Stimulated activated naive B cell treated with anti-CD40 and anti-IgM and Interleukin-4, amounts not matched to agents 10 μg/mL and 1 μg/mL and 100 μg/mL, for 72 hours (primary cell): Measurements from ENCODE around the gene PTGER2.

ENCODE experiments used
- ATAC-seq, 2 donors: fragments of 150-1000 bp; cut with Tn5 transposase; replicated peaks; 2 replicates each; pipeline ENCODE4 v1.10.0; 2021; ENCODE audit warnings: moderate library complexity in 1 of 2
- DNase-seq: peaks from one replicate; pipeline ENCODE4 v3.0.0; 2021
- H3K27ac Mint-ChIP-seq: one replicate; pipeline ENCODE4 v1.8.0; 2022; ENCODE audit warnings: mild to moderate bottlenecking, mixed read lengths
- H3K27me3 Mint-ChIP-seq, 2 donors: one replicate each; pipeline ENCODE4 v1.8.0; 2022; ENCODE audit warnings: mixed read lengths in 2 of 2
- H3K36me3 Mint-ChIP-seq, 2 donors: one replicate each; pipeline ENCODE4 v1.8.0; 2022; ENCODE audit warnings: mixed read lengths in 2 of 2, mild to moderate bottlenecking in 1 of 2
- H3K4me1 Mint-ChIP-seq, 2 donors: one replicate each; pipeline ENCODE4 v1.8.0; 2022; ENCODE audit warnings: mixed read lengths in 2 of 2, mild to moderate bottlenecking in 1 of 2
- H3K4me3 Mint-ChIP-seq, 2 donors: one replicate each; pipeline ENCODE4 v1.8.0; 2022; ENCODE audit warnings: mild to moderate bottlenecking in 2 of 2, mixed read lengths in 2 of 2, moderate library complexity in 1 of 2
- H3K9me3 Mint-ChIP-seq, 2 donors: one replicate each; pipeline ENCODE4 v1.8.0; 2022; ENCODE audit warnings: mixed read lengths in 2 of 2, mild to moderate bottlenecking in 1 of 2

PTGER2 gene

DNA sequence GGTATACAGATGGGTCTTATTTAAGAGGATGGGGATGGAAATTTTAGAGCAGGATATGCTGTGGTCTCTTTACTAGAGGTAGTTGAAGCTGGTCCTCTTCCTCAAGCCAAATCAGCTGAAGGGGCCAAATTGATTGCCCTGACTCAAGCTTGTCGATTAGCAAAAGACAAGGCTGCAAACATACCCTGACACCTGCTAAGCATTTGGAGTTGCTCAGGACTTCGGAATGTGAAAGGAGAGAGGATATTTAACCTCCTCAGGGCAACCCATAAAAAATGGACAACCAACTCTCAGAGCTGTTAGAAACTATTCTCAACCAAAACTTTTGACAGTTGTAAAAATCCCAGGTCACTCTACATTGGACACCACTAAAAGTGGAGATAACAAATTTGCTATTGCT lies 31.0 kb upstream of the PTGER2 start:
- no peak for ATAC-seq
- Mint-ChIP-seq H3K4me1 (peaks cover 3 to 4% of the 10 kb centered on the region in 2 donors), H3K27ac (no peak overlapping the region), H3K36me3 (no peaks in the 10 kb centered on the region), H3K4me3 (no peak overlapping the region), H3K27me3 (peaks cover 9 to 11% of the 10 kb centered on the region in 2 donors), H3K9me3 (no peaks in the 10 kb centered on the region)
- no peak for DNase-seq

- H3K27ac Mint-ChIP-seq, result no peak overlapping the region
Observed at GRCh38 chr14:52286661-52287649, 27.2 kb upstream of the PTGER2 start.

DNA sequence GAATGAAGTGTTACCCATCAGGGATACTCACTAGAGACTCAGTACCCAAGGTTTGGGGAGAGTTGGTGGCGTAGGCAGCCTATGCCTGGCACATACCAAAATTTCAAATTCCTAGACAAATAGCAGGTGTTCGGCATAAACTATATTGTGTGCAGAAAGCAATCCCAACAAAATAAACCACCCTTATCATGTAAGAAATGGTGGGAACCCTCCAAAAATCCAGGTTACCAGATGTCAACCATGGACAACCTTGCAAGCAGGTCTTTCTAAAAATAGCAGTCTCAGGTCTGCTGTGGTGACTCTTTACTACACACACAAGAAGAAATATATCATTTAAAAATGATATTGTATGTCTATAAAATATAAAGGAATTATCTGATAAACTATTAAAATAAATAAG lies 17.7 kb upstream of the PTGER2 start:
- Mint-ChIP-seq H3K36me3 (no peaks in the 10 kb centered on the region), H3K4me3 (no peak overlapping the region), H3K27ac (no peak overlapping the region), H3K4me1 (no peaks in the 10 kb centered on the region), H3K27me3 (peaks cover 3 to 4% of the 10 kb centered on the region in 2 donors), H3K9me3 (no peaks in the 10 kb centered on the region)
- no peak for DNase-seq
- ATAC-seq, result no peak

More at GRCh38 chr14:52286661-52287649, 27.2 kb upstream of the PTGER2 start:
- ATAC-seq, result no peak
- Mint-ChIP-seq H3K36me3 (no peaks in the 10 kb centered on the region), H3K4me1 (no peaks in the 10 kb centered on the region), H3K4me3 (no peak overlapping the region), H3K9me3 (no peaks in the 10 kb centered on the region), H3K27me3 (peaks cover 9% of the 10 kb centered on the region in 2 donors)
- DNase-seq, result no peak

DNA sequence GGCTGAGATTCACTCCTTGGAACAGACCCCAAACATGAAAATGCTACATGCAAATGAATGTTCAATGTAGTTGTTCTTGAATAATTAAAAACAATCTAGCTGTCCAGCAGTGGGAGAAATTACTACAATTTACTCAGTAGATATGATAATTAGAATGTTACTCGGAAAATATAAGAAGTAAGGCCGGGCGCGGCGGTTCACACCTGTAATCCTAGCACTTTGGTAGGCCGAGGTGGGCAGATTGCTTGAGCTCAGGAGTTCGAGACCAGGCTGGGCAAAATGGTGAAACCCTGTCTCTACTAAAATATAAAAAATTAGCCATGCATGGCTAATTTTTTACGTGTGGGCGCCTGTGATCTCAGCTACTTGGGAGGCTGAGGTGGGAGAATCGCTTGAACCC lies 15.3 kb upstream of the PTGER2 start:
- H3K4me3 Mint-ChIP-seq, result no peak overlapping the region
- no peaks in the 10 kb centered on the region for H3K4me1 Mint-ChIP-seq
- no peak overlapping the region for H3K27ac Mint-ChIP-seq
- no peaks in the 10 kb centered on the region for H3K9me3 Mint-ChIP-seq
- DNase-seq, result no peak
- H3K36me3 Mint-ChIP-seq, result no peaks in the 10 kb centered on the region
- ATAC-seq, result no peak
- peaks cover 9 to 13% of the 10 kb centered on the region in 2 donors for H3K27me3 Mint-ChIP-seq

DNA sequence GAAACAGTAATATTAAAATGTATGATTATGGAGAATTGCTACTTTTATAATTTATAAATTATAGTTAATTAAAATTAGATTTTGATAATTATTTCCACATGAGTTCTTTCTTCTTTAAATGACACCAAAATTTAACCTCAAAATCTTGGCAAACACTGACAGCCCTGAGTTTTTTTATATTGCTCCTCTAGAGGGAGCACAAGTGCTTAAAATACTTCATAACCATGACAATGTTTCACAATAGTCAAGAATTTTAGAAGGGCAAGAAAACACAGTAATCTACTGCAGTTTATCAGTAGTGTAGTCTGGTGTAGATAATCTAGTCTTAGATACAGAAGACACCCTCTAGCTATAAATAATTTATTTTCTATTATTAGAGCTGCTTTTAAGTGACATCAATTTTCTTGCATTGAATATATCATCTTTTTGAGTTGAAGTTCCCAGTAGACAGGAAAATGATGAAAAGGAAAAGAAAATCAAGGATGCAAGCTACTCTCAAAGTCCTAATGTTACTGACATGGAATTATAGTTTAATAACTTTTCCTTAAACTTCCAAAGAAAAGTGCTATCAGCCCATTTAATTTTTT lies 14.3 kb upstream of the PTGER2 start:
- peaks cover 12 to 16% of the 10 kb centered on the region in 2 donors for H3K27me3 Mint-ChIP-seq
- no peaks in the 10 kb centered on the region for H3K9me3 Mint-ChIP-seq
- H3K27ac Mint-ChIP-seq, result no peak overlapping the region
- no peak for DNase-seq
- H3K4me1 Mint-ChIP-seq, result no peaks in the 10 kb centered on the region
- ATAC-seq, result peak in 1 of 2 donors; percentile 63
- H3K36me3 Mint-ChIP-seq, result no peaks in the 10 kb centered on the region
- no peak overlapping the region for H3K4me3 Mint-ChIP-seq

DNA sequence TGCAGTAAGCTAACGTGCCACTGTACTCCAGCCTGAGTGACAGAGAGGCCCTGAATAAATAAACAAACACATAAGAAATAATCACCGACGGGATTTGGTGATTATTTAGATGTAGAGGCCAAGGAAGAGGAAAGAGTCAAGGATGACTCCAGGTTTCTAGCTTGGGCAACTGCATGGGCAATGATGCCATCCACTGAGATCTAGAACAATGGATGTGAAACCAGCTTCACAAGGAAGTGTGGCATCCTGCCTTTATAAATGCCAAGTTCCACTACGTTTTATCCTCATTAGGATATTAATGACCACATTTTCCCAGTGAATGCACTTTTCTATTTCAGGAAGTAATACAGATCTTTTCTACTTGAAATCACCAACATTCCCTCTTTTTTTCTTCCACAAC lies 10.9 kb upstream of the PTGER2 start:
- Mint-ChIP-seq H3K4me1 (peaks cover 5 to 9% of the 10 kb centered on the region in 2 donors), H3K36me3 (no peaks in the 10 kb centered on the region), H3K27ac (no peak overlapping the region), H3K27me3 (peaks cover 12 to 22% of the 10 kb centered on the region in 2 donors), H3K9me3 (no peaks in the 10 kb centered on the region), H3K4me3 (no peak overlapping the region)
- ATAC-seq, result no peak
- no peak for DNase-seq

GRCh38 chr14:52304248-52304904 lies 9.7 kb upstream of the PTGER2 start:
- Mint-ChIP-seq H3K9me3 (no peaks in the 10 kb centered on the region), H3K36me3 (no peaks in the 10 kb centered on the region), H3K4me3 (no peak overlapping the region), H3K4me1 (peaks cover 5 to 12% of the 10 kb centered on the region in 2 donors), H3K27ac (no peak overlapping the region), H3K27me3 (peaks cover 12 to 22% of the 10 kb centered on the region in 2 donors)
- no peak for ATAC-seq
- no peak for DNase-seq

DNA sequence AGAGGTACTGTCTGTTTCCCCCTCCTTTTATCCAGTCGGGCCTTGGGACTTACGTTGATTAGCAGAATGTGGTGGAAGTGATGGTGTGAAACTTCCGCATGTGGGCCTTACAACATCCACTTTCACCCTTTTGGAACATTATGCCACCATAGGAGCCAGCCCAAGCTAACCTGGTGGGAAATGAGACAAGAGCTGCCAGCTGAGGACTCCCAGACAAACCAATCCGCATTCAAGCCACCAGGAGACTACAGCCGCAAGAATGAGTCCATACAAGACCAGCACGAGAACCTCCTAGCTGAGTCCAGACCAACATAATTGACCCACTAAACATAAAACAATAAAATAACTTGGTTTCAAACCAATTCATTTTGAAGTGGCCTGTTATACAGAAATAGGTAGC lies 9.1 kb upstream of the PTGER2 start:
- H3K4me3 Mint-ChIP-seq, result no peak overlapping the region
- peaks cover 5 to 12% of the 10 kb centered on the region in 2 donors for H3K4me1 Mint-ChIP-seq
- peaks cover 12 to 22% of the 10 kb centered on the region in 2 donors for H3K27me3 Mint-ChIP-seq
- H3K9me3 Mint-ChIP-seq, result no peaks in the 10 kb centered on the region
- ATAC-seq (no peak), DNase-seq (no peak)
- H3K36me3 Mint-ChIP-seq, result no peaks in the 10 kb centered on the region
- no peak overlapping the region for H3K27ac Mint-ChIP-seq

GRCh38 chr14:52307376-52307775 lies 6.7 kb upstream of the PTGER2 start:
- H3K27ac Mint-ChIP-seq, result no peak overlapping the region
- peaks cover 3% of the 10 kb centered on the region in 2 donors for H3K36me3 Mint-ChIP-seq
- no peak overlapping the region for H3K4me3 Mint-ChIP-seq

DNA sequence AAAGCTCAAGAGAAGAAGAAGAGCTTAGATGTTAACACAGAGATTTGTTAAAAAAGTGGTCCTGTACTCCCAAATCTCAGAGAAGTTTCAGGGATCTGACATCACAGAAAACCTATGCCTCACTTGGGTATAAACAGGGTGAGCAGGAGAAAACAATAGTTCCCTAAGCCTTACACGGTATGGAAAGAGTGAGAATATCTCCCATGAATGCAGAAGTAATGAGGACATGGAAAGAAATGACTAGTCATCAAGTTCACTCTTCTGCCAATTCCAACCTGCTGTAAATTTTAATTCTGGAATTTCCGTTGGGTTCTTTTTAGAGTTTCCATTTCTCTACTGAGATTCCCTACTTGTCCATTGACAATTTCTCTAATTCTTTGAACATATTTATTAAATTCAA lies 6.2 kb upstream of the PTGER2 start:
- DNase-seq, result no peak
- Mint-ChIP-seq H3K9me3 (peaks cover 0 to 4% of the 10 kb centered on the region in 2 donors), H3K4me1 (peaks cover 22 to 32% of the 10 kb centered on the region in 2 donors), H3K27me3 (peaks cover 8 to 14% of the 10 kb centered on the region in 2 donors), H3K4me3 (no peak overlapping the region), H3K27ac (no peak overlapping the region), H3K36me3 (peaks cover 3% of the 10 kb centered on the region in 2 donors)
- peak in 1 of 2 donors; percentile 40 for ATAC-seq

More at GRCh38 chr14:52307376-52307775, 6.7 kb upstream of the PTGER2 start:
- H3K9me3 Mint-ChIP-seq, result peaks cover 0 to 4% of the 10 kb centered on the region in 2 donors
- H3K4me1 Mint-ChIP-seq, result peaks cover 18 to 26% of the 10 kb centered on the region in 2 donors
- no peak for DNase-seq
- H3K27me3 Mint-ChIP-seq, result peaks cover 7 to 14% of the 10 kb centered on the region in 2 donors
- ATAC-seq, result no peak

- Mint-ChIP-seq H3K4me1 (peaks cover 43 to 58% of the 10 kb centered on the region in 2 donors), H3K36me3 (peaks cover 8 to 9% of the 10 kb centered on the region in 2 donors), H3K9me3 (peaks cover 0 to 4% of the 10 kb centered on the region in 2 donors), H3K4me3 (no peak overlapping the region), H3K27me3 (peaks cover 27% of the 10 kb centered on the region in 2 donors), H3K27ac (no peak overlapping the region)
- DNase-seq, result no peak
- no peak for ATAC-seq
Observed at GRCh38 chr14:52310541-52310940, 3.6 kb upstream of the PTGER2 start.

DNA sequence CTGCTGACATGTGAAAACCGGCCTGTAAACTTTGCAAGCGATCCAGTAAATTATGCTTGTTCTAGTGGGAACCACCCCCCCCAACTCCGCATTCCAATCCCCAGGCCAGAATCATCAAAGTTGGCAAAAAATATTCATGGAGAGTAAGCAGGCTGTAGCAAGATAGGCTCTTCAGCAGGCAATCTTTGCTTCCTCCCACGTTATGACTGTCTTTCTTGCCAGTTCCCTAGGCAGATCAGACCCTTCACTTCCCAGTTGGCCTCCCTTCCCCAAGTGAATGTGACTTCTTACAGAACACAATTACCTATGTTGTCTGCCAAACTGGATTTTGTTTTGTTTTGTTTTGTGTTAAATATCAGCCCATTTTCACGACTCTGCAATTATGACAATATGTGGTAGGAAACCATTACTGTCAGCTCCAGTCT lies 1.2 kb upstream of the PTGER2 start:
- DNase-seq, result no peak
- peaks cover 42 to 43% of the 10 kb centered on the region in 2 donors for H3K27me3 Mint-ChIP-seq
- peaks cover 0 to 4% of the 10 kb centered on the region in 2 donors for H3K9me3 Mint-ChIP-seq
- no peak overlapping the region for H3K4me3 Mint-ChIP-seq
- peaks cover 8 to 9% of the 10 kb centered on the region in 2 donors for H3K36me3 Mint-ChIP-seq
- no peak overlapping the region for H3K27ac Mint-ChIP-seq
- ATAC-seq, result no peak
- H3K4me1 Mint-ChIP-seq, result peaks cover 45 to 62% of the 10 kb centered on the region in 2 donors

- peak overlapping the region; percentile 93 to 95 for H3K4me3 Mint-ChIP-seq
- peaks cover 0 to 4% of the 10 kb centered on the region in 2 donors for H3K9me3 Mint-ChIP-seq
- peaks cover 8 to 9% of the 10 kb centered on the region in 2 donors for H3K36me3 Mint-ChIP-seq
- peaks cover 42 to 57% of the 10 kb centered on the region in 2 donors for H3K4me1 Mint-ChIP-seq
- H3K27me3 Mint-ChIP-seq, result peaks cover 47 to 48% of the 10 kb centered on the region in 2 donors
- peak overlapping the region; percentile 89 for H3K27ac Mint-ChIP-seq
- no peak for ATAC-seq
- no peak for DNase-seq
Observed at GRCh38 chr14:52313462-52313861, 650 bp upstream of the PTGER2 start.
